Right kidney (tissue), 1 donor: ENCODE results near the gene SRP14.
"Not testable (repeated sequence)": the region's sequence is repeated elsewhere in the genome, so short reads cannot be mapped to it uniquely, and the experiment has no call there.

ENCODE experiments used
- DNase-seq: peaks from one replicate; pipeline ENCODE4 v3.0.0-alpha.2; 2016

The SRP14 gene

GRCh38 chr15:40053079-40053830 is 14.3 kb upstream of the SRP14 start:
- no peak for DNase-seq

GRCh38 chr15:40052604-40053003 is 13.6 kb upstream of the SRP14 start:
- no peak for DNase-seq

- DNase-seq, result no peak
Observed at GRCh38 chr15:40051616-40052415, 12.8 kb upstream of the SRP14 start.

- no peak for DNase-seq
Observed at GRCh38 chr15:40050788-40051470, 11.9 kb upstream of the SRP14 start.

GRCh38 chr15:40048926-40049475 is 10.0 kb upstream of the SRP14 start:
- no peak for DNase-seq

GRCh38 chr15:40048211-40048792 is 9.3 kb upstream of the SRP14 start:
- DNase-seq, result no peak

- DNase-seq, result peak; percentile 53
Observed at GRCh38 chr15:40047415-40048210, 8.6 kb upstream of the SRP14 start.

- no peak for DNase-seq
Observed at GRCh38 chr15:40046721-40047414, 7.9 kb upstream of the SRP14 start.

- no peak for DNase-seq
Observed at GRCh38 chr15:40045572-40046217, 6.7 kb upstream of the SRP14 start.

GRCh38 chr15:40044717-40045571 is 6.0 kb upstream of the SRP14 start:
- peak; percentile 75 for DNase-seq

- DNase-seq, result no peak
Observed at GRCh38 chr15:40043927-40044716, 5.1 kb upstream of the SRP14 start.

- no peak for DNase-seq
Observed at GRCh38 chr15:40042791-40043320, 3.9 kb upstream of the SRP14 start.

- DNase-seq, result no peak
Observed at GRCh38 chr15:40040770-40041169, 1.8 kb upstream of the SRP14 start.

- no peak for DNase-seq
Observed at GRCh38 chr15:40040293-40040635, 1.3 kb upstream of the SRP14 start.

GRCh38 chr15:40038275-40038637 is 725 bp downstream of the SRP14 start:
- DNase-seq, result no peak

- no peak for DNase-seq
Observed at GRCh38 chr15:40037721-40038120, 1.3 kb downstream of the SRP14 start.

- DNase-seq, result not testable (repeated sequence)
Observed at GRCh38 chr15:40035182-40035581, 3.8 kb downstream of the SRP14 start.

- DNase-seq, result no peak
Observed at GRCh38 chr15:40034186-40034946, 4.6 kb downstream of the SRP14 start.
